DND-41 (cell line): ENCODE results near the gene UBE2C.

ENCODE experiments used
- EZH2 ChIP-seq: IDR thresholded peaks from 3 replicates; pipeline ENCODE4 v1.6.1; 2012; ENCODE audit warnings: borderline replicate concordance, low read depth, mild to moderate bottlenecking, moderate library complexity, low read length, inconsistent platforms; ENCODE audit not compliant: severe bottlenecking
- TF ChIP-seq, protein P1 (sequence below): IDR thresholded peaks from 2 replicates; pipeline ENCODE4 v1.5.1; 2012; ENCODE audit warnings: borderline replicate concordance, low read length, moderate library complexity, mild to moderate bottlenecking; ENCODE audit not compliant: poor library complexity, severe bottlenecking; ENCODE audit errors: extremely low read depth

DNA sequence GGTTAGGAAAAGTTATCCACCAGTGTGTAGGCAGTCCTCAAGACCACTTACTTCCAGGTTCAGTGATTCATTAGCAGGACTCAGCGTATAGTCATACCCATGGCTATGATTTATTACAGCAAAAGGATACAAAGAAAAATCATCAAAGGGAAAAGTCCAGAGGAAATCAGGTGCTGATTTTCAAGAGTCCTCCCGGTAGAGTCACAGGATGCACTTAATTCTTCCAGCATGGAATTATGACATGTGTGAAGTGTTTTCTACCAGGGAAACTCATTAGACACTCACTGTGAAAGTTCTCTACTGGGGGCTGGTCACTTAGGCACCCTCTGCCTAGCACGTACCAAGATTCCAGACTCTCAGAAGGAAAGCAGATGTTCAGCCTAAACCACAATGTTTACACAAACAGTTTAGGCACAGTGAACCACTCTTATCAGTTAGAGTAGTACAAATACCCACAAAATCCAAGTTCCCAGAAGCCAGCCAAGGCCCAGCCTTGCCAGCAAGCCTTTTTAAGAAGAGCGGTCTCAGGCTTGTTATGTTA lies 31.0 kb upstream of the UBE2C start:
- TF ChIP-seq, protein P1, sequence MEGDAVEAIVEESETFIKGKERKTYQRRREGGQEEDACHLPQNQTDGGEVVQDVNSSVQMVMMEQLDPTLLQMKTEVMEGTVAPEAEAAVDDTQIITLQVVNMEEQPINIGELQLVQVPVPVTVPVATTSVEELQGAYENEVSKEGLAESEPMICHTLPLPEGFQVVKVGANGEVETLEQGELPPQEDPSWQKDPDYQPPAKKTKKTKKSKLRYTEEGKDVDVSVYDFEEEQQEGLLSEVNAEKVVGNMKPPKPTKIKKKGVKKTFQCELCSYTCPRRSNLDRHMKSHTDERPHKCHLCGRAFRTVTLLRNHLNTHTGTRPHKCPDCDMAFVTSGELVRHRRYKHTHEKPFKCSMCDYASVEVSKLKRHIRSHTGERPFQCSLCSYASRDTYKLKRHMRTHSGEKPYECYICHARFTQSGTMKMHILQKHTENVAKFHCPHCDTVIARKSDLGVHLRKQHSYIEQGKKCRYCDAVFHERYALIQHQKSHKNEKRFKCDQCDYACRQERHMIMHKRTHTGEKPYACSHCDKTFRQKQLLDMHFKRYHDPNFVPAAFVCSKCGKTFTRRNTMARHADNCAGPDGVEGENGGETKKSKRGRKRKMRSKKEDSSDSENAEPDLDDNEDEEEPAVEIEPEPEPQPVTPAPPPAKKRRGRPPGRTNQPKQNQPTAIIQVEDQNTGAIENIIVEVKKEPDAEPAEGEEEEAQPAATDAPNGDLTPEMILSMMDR: no peak
- no peak for TF ChIP-seq EZH2
